Germinal center (tissue), 1 donor: Measurements from ENCODE around the gene ADK.
"Not testable (repeated sequence)": the region's sequence is repeated elsewhere in the genome, so short reads cannot be mapped to it uniquely, and the experiment has no call there.

Source experiments
- DNase-seq: peaks from one replicate; pipeline ENCODE4 v3.0.0; 2012; ENCODE audit warnings: mixed read lengths, low spot score

The ADK gene

GRCh38 chr10:74145133-74145532, 5.9 kb upstream of the ADK start:
- no peak for DNase-seq

- not testable (repeated sequence) for DNase-seq
These were observed 4.0 kb upstream of the ADK start for GRCh38 chr10:74146980-74147379.

GRCh38 chr10:74150204-74150989, 624 bp upstream of the ADK start, which contains the start of gene AP3M1:
TSS of gene AP3M1 (minus strand) at chr10:74150828. CDS start at chr10:74138379, 12,449 bp downstream.
- DNase-seq: peak; percentile 84

GRCh38 chr10:74151879-74152722, 1.1 kb downstream of the ADK start:
- DNase-seq: no peak

GRCh38 chr10:74153123-74153522, 2.1 kb downstream of the ADK start:
- no peak for DNase-seq

GRCh38 chr10:74153676-74154075, 2.7 kb downstream of the ADK start:
- no peak for DNase-seq

- no peak for DNase-seq
These were observed 5.9 kb downstream of the ADK start for GRCh38 chr10:74156919-74157289.

GRCh38 chr10:74160013-74160412, 9.0 kb downstream of the ADK start:
- no peak for DNase-seq

- peak; percentile 13 for DNase-seq
These were observed 12.5 kb downstream of the ADK start for GRCh38 chr10:74163319-74164068.

- DNase-seq: no peak
These were observed 13.9 kb downstream of the ADK start for GRCh38 chr10:74164716-74165529.

GRCh38 chr10:74165530-74165901, 14.5 kb downstream of the ADK start:
- no peak for DNase-seq

GRCh38 chr10:74167443-74167842, 16.4 kb downstream of the ADK start:
- no peak for DNase-seq

GRCh38 chr10:74171625-74172024, 20.6 kb downstream of the ADK start:
- no peak for DNase-seq

- DNase-seq: no peak
These were observed 23.5 kb downstream of the ADK start for GRCh38 chr10:74174521-74174920.

GRCh38 chr10:74175510-74176379, 24.7 kb downstream of the ADK start:
- DNase-seq: no peak

GRCh38 chr10:74176380-74177139, 25.5 kb downstream of the ADK start:
- DNase-seq: peak; percentile 94

- peak; percentile 18 for DNase-seq
These were observed 26.2 kb downstream of the ADK start for GRCh38 chr10:74177140-74177677.

- DNase-seq: no peak
These were observed 27.2 kb downstream of the ADK start for GRCh38 chr10:74178042-74178791.
